ENCODE data around the gene CSRP3.

DNA sequence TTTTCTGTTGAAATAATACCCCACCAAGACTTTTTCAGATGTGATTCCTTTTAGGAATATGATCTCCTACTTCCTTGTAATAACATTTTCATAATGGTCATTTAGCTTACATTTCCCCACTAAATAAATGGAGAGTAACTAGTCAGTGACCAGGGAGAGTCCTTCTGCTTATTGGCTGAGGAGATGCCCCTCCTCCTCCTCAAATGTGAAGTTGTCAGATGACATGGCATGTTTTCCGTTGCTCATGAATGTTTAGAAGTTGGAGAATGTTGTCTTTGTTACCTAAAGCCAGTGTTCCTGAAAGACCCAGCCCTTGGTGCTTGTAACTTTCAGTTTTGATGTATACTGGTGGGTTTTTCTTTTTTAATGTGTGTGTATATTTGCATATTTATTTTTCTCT is 38.2 kb downstream of the CSRP3 start:
- TF ChIP-seq, protein P1, sequence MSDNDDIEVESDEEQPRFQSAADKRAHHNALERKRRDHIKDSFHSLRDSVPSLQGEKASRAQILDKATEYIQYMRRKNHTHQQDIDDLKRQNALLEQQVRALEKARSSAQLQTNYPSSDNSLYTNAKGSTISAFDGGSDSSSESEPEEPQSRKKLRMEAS (IDR thresholded peaks at IDR 0.05; ENCODE audit: low read depth, low read length) = no peak
- TF ChIP-seq, protein P2, sequence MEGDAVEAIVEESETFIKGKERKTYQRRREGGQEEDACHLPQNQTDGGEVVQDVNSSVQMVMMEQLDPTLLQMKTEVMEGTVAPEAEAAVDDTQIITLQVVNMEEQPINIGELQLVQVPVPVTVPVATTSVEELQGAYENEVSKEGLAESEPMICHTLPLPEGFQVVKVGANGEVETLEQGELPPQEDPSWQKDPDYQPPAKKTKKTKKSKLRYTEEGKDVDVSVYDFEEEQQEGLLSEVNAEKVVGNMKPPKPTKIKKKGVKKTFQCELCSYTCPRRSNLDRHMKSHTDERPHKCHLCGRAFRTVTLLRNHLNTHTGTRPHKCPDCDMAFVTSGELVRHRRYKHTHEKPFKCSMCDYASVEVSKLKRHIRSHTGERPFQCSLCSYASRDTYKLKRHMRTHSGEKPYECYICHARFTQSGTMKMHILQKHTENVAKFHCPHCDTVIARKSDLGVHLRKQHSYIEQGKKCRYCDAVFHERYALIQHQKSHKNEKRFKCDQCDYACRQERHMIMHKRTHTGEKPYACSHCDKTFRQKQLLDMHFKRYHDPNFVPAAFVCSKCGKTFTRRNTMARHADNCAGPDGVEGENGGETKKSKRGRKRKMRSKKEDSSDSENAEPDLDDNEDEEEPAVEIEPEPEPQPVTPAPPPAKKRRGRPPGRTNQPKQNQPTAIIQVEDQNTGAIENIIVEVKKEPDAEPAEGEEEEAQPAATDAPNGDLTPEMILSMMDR (IDR thresholded peaks at IDR 0.05; ENCODE audit: low read depth, low read length) = no peak
- TF ChIP-seq MYC (IDR thresholded peaks at IDR 0.05; ENCODE audit: low read depth, low read length) = no peak
